HFFc6 (cell line): Measurements from ENCODE around the gene FBF1. TPM values are rescaled to one million over a fixed set of nuclear protein-coding genes. Genes with fewer than 3 reads are reported as not detected.

Experiments
- DNase-seq: peaks from one replicate; pipeline ENCODE4 v3.0.0-alpha.2; 2018
- H3K27ac Mint-ChIP-seq: 2 replicates; pipeline ENCODE4 v1.8.0; 2020; ENCODE audit warnings: mild to moderate bottlenecking, mixed read lengths
- H3K27me3 Mint-ChIP-seq: 2 replicates; pipeline ENCODE4 v1.8.0; 2021; ENCODE audit warnings: mild to moderate bottlenecking, moderate library complexity, mixed read lengths; ENCODE audit not compliant: insufficient read depth
- H3K36me3 Mint-ChIP-seq: 2 replicates; pipeline ENCODE4 v1.8.0; 2021; ENCODE audit warnings: low read depth, mixed read lengths
- H3K4me1 Mint-ChIP-seq: 2 replicates; pipeline ENCODE4 v1.8.0; 2020; ENCODE audit warnings: low read depth, mixed read lengths
- H3K4me3 Mint-ChIP-seq: 2 replicates; pipeline ENCODE4 v1.8.0; 2020; ENCODE audit warnings: mild to moderate bottlenecking, moderate library complexity, mixed read lengths
- H3K9me3 Mint-ChIP-seq: 2 replicates; pipeline ENCODE4 v1.8.0; 2020; ENCODE audit warnings: mild to moderate bottlenecking, mixed read lengths
- CTCF ChIP-seq: fragments of 200-600 bp; sonication (generic); IDR thresholded peaks from 2 replicates; pipeline ENCODE4 v1.5.0; 2021; ENCODE audit warnings: antibody characterized with exemption, mild to moderate bottlenecking
- total RNA-seq, 6 experiments: library from RNA; stranded (reverse); fragmentation: NEBNext Ultra II Directional; extraction: Animal tissue kit (Norgen Biotek cat#: 25700); gene quantifications; 2 replicates in 1 of 6; 3 replicates in 5 of 6; pipeline ENCODE4 v1.2.3, GENCODE V29; 2021

The FBF1 gene
- total RNA-seq, 6 experiments from 2014 or later: 5.6 to 10.1 (median 6.3) TPM

- no peak for DNase-seq
- TF ChIP-seq CTCF: no peak
- Mint-ChIP-seq H3K4me3 (no peak overlapping the region), H3K27ac (no peak overlapping the region), H3K27me3 (peaks cover 5% of the 10 kb centered on the region), H3K4me1 (peaks cover 17% of the 10 kb centered on the region), H3K9me3 (no peaks in the 10 kb centered on the region), H3K36me3 (peaks cover 4% of the 10 kb centered on the region; the same call in 1 of the 2 replicates)
Observed at GRCh38 chr17:75943491-75943890, 2.6 kb upstream of the FBF1 start.

GRCh38 chr17:75942473-75942872, 1.6 kb upstream of the FBF1 start:
- DNase-seq: no peak
- no peaks in the 10 kb centered on the region for H3K36me3 Mint-ChIP-seq
- no peak overlapping the region for H3K4me3 Mint-ChIP-seq
- peaks cover 5% of the 10 kb centered on the region for H3K27me3 Mint-ChIP-seq
- peaks cover 17% of the 10 kb centered on the region for H3K4me1 Mint-ChIP-seq
- no peaks in the 10 kb centered on the region for H3K9me3 Mint-ChIP-seq
- no peak overlapping the region for H3K27ac Mint-ChIP-seq
- no peak for TF ChIP-seq CTCF

GRCh38 chr17:75941442-75941819, 589 bp upstream of the FBF1 start:
- Mint-ChIP-seq H3K27me3 (peaks cover 5% of the 10 kb centered on the region), H3K27ac (peak overlapping the region; percentile 94), H3K4me3 (peak overlapping the region; percentile 95), H3K36me3 (no peaks in the 10 kb centered on the region), H3K9me3 (no peaks in the 10 kb centered on the region), H3K4me1 (peaks cover 17% of the 10 kb centered on the region)
- TF ChIP-seq CTCF: no peak
- no peak for DNase-seq

- Mint-ChIP-seq H3K27me3 (peaks cover 5% of the 10 kb centered on the region), H3K36me3 (no peaks in the 10 kb centered on the region), H3K9me3 (no peaks in the 10 kb centered on the region), H3K4me3 (no peak overlapping the region), H3K27ac (no peak overlapping the region), H3K4me1 (peaks cover 17% of the 10 kb centered on the region)
- no peak for TF ChIP-seq CTCF
- DNase-seq: no peak
Observed at GRCh38 chr17:75937652-75938051, 3.2 kb downstream of the FBF1 start.

GRCh38 chr17:75933808-75934207, 7.0 kb downstream of the FBF1 start:
- Mint-ChIP-seq H3K27me3 (no peaks in the 10 kb centered on the region; the same call in 1 of the 2 replicates), H3K9me3 (no peaks in the 10 kb centered on the region), H3K4me1 (no peaks in the 10 kb centered on the region), H3K4me3 (no peak overlapping the region), H3K27ac (no peak overlapping the region), H3K36me3 (no peaks in the 10 kb centered on the region)
- TF ChIP-seq CTCF: no peak
- DNase-seq: no peak

GRCh38 chr17:75932852-75933251, 8.0 kb downstream of the FBF1 start:
- no peaks in the 10 kb centered on the region for H3K9me3 Mint-ChIP-seq
- H3K36me3 Mint-ChIP-seq: no peaks in the 10 kb centered on the region; the same call in 1 of the 2 replicates
- H3K4me1 Mint-ChIP-seq: peaks cover 2% of the 10 kb centered on the region; the same call in 1 of the 2 replicates
- H3K27ac Mint-ChIP-seq: no peak overlapping the region
- no peak for DNase-seq
- TF ChIP-seq CTCF: no peak
- H3K4me3 Mint-ChIP-seq: no peak overlapping the region
- no peaks in the 10 kb centered on the region; the same call in 1 of the 2 replicates for H3K27me3 Mint-ChIP-seq
